22Rv1 (cell line): ENCODE results near the gene DRAXIN.

Experiments
- CTCF ChIP-seq: fragments of 450-650 bp; IDR thresholded peaks from 2 replicates; pipeline ENCODE4 v1.5.1; 2017; ENCODE audit warnings: mild to moderate bottlenecking
- ZFX ChIP-seq: fragments of 450-650 bp; IDR thresholded peaks from 2 replicates; pipeline ENCODE4 v1.6.1; 2017; ENCODE audit warnings: antibody characterized with exemption, borderline replicate concordance

GRCh38 chr1:11671544-11672286 is 19.8 kb upstream of the DRAXIN start:
- no peak for TF ChIP-seq CTCF
- TF ChIP-seq ZFX: no peak
